ENCODE data around the gene JAZF1.
"Not testable (repeated sequence)": the region's sequence is repeated elsewhere in the genome, so short reads cannot be mapped to it uniquely, and the experiment has no call there.

The JAZF1 gene

GRCh38 chr7:27863880-27864279, 316.7 kb downstream of the JAZF1 start:
- DNase-seq, result no peak

GRCh38 chr7:27861747-27862146, 318.8 kb downstream of the JAZF1 start:
- DNase-seq, result no peak

GRCh38 chr7:27860800-27861199, 319.8 kb downstream of the JAZF1 start:
- DNase-seq, result no peak

- DNase-seq, result not testable (repeated sequence)
Measured at GRCh38 chr7:27856703-27857485, 323.7 kb downstream of the JAZF1 start.

- DNase-seq, result no peak
Measured at GRCh38 chr7:27850531-27850930, 330.1 kb downstream of the JAZF1 start.

- DNase-seq, result no peak
Measured at GRCh38 chr7:27846388-27846787, 334.2 kb downstream of the JAZF1 start.

- no peak for DNase-seq
Measured at GRCh38 chr7:27843584-27844305, 336.9 kb downstream of the JAZF1 start.

GRCh38 chr7:27842851-27843250, 337.7 kb downstream of the JAZF1 start:
- DNase-seq, result no peak

- DNase-seq, result no peak
Measured at GRCh38 chr7:27842094-27842692, 338.4 kb downstream of the JAZF1 start.

GRCh38 chr7:27840760-27841364, 339.7 kb downstream of the JAZF1 start:
- DNase-seq, result no peak

GRCh38 chr7:27840313-27840712, 340.3 kb downstream of the JAZF1 start:
- no peak for DNase-seq

- no peak for DNase-seq
Measured at GRCh38 chr7:27839099-27839498, 341.5 kb downstream of the JAZF1 start.

GRCh38 chr7:27836536-27836935, 344.1 kb downstream of the JAZF1 start:
- DNase-seq, result no peak

- DNase-seq, result no peak
Measured at GRCh38 chr7:27835376-27835775, 345.2 kb downstream of the JAZF1 start.

- no peak for DNase-seq
Measured at GRCh38 chr7:27834179-27834921, 346.2 kb downstream of the JAZF1 start.

GRCh38 chr7:27826357-27826756, 354.2 kb downstream of the JAZF1 start:
- no peak for DNase-seq

- no peak for DNase-seq
Measured at GRCh38 chr7:27825891-27826290, 354.7 kb downstream of the JAZF1 start.

- no peak for DNase-seq
Measured at GRCh38 chr7:27822245-27822644, 358.4 kb downstream of the JAZF1 start.

GRCh38 chr7:27812706-27813105, 367.9 kb downstream of the JAZF1 start:
- no peak for DNase-seq

GRCh38 chr7:27810186-27810585, 370.4 kb downstream of the JAZF1 start:
- no peak for DNase-seq

GRCh38 chr7:27808626-27809025, 372.0 kb downstream of the JAZF1 start:
- DNase-seq, result no peak

- no peak for DNase-seq
Measured at GRCh38 chr7:27804139-27804538, 376.5 kb downstream of the JAZF1 start.

- DNase-seq, result no peak
Measured at GRCh38 chr7:27802999-27803398, 377.6 kb downstream of the JAZF1 start.
